CD14-positive monocyte (primary cell): Measurements from ENCODE around the gene PSTPIP1. TPM values are rescaled to one million over a fixed set of nuclear protein-coding genes. Genes with fewer than 3 reads are reported as not detected.
A peak's percentile ranks its signal among the peaks of the same experiment; 100 is the strongest.

ENCODE experiments used
- DNase-seq, 3 donors: peaks; one replicate each; pipeline ENCODE4 v3.0.0-alpha.2; 2011 to 2022
- H2AFZ ChIP-seq: 2 replicates; pipeline ENCODE4 v1.6.0; 2012; ENCODE audit warnings: mild to moderate bottlenecking, low read depth, low read length, inconsistent platforms; ENCODE audit not compliant: insufficient read depth, poor library complexity, severe bottlenecking
- H3K27ac ChIP-seq, 2 donors: 1 replicate in 1 of 2; 2 replicates in 1 of 2; pipeline ENCODE4 v1.5.1; 2012 to 2013; ENCODE audit warnings: low read length in 2 of 2, control low read depth in 1 of 2, inconsistent platforms in 1 of 2, low read depth in 1 of 2, mild to moderate bottlenecking in 1 of 2
- H3K27me3 ChIP-seq, 2 donors: one replicate each; pipeline versions ENCODE4 v1.6.0 to v1.6.1; 2011 to 2013; ENCODE audit warnings: low read length in 2 of 2; ENCODE audit not compliant: control insufficient read depth in 2 of 2, insufficient read depth in 2 of 2
- H3K36me3 ChIP-seq, 2 donors: replicated peaks in 1 of 2; 1 replicate in 1 of 2; 2 replicates in 1 of 2; pipeline versions ENCODE4 v1.5.1 to v1.6.1; 2012 to 2013; ENCODE audit warnings: low read length in 2 of 2, control low read depth in 1 of 2, inconsistent platforms in 1 of 2, mild to moderate bottlenecking in 1 of 2; ENCODE audit not compliant: insufficient read depth in 2 of 2, control insufficient read depth in 1 of 2
- H3K4me1 ChIP-seq, 2 donors: 1 replicate in 1 of 2; 2 replicates in 1 of 2; pipeline versions ENCODE4 v1.5.1 to v1.6.1; 2012 to 2013; ENCODE audit warnings: low read length in 2 of 2, control low read depth in 1 of 2, inconsistent platforms in 1 of 2, mild to moderate bottlenecking in 1 of 2, moderate library complexity in 1 of 2; ENCODE audit not compliant: insufficient read depth in 2 of 2, control insufficient read depth in 1 of 2
- H3K4me2 ChIP-seq: replicated peaks from 2 replicates; pipeline ENCODE3; 2012; ENCODE audit warnings: low read length, moderate library complexity, mild to moderate bottlenecking; ENCODE audit not compliant: poor library complexity, severe bottlenecking; ENCODE audit errors: extremely low read depth
- H3K4me3 ChIP-seq, 3 experiments: fragments of 200-600 bp in 1 of 3; sonication (generic) in 1 of 3; replicated peaks in 1 of 3; 1 replicate in 2 of 3; 2 replicates in 1 of 3; pipeline ENCODE4 v1.5.1; 2011 to 2013; ENCODE audit warnings: low read length in 3 of 3, mild to moderate bottlenecking in 3 of 3, control low read depth in 2 of 3, low read depth in 2 of 3, inconsistent platforms in 1 of 3, moderate library complexity in 1 of 3
- H3K79me2 ChIP-seq: 2 replicates; pipeline ENCODE4 v1.6.0; 2012; ENCODE audit warnings: mild to moderate bottlenecking, control low read depth, inconsistent platforms, low read length, moderate library complexity; ENCODE audit not compliant: insufficient read depth
- H3K9ac ChIP-seq: 2 replicates; pipeline ENCODE4 v1.6.0; 2017; ENCODE audit warnings: low read length, mild to moderate bottlenecking; ENCODE audit not compliant: insufficient read depth, poor library complexity, severe bottlenecking
- H3K9me3 ChIP-seq, 2 donors: replicated peaks in 1 of 2; 1 replicate in 1 of 2; 2 replicates in 1 of 2; pipeline versions ENCODE4 v1.5.1 to v1.6.1; 2012 to 2013; ENCODE audit warnings: low read length in 2 of 2, control low read depth in 1 of 2; ENCODE audit not compliant: control insufficient read depth in 1 of 2, insufficient read depth in 1 of 2
- H4K20me1 ChIP-seq: 2 replicates; pipeline ENCODE4 v1.6.0; 2012; ENCODE audit warnings: mild to moderate bottlenecking, low read length, control low read depth, moderate library complexity; ENCODE audit not compliant: insufficient read depth
- H3K27ac Mint-ChIP-seq, 7 donors: one replicate each; pipeline ENCODE4 v1.8.0; 2020; ENCODE audit warnings: mild to moderate bottlenecking in 7 of 7, mixed read lengths in 7 of 7, moderate library complexity in 6 of 7, inconsistent platforms in 2 of 7
- H3K27me3 Mint-ChIP-seq, 3 donors: one replicate each; pipeline ENCODE4 v1.8.0; 2021 to 2022; ENCODE audit warnings: low read depth in 3 of 3, mild to moderate bottlenecking in 3 of 3, mixed read lengths in 3 of 3, moderate library complexity in 3 of 3, inconsistent platforms in 1 of 3
- H3K36me3 Mint-ChIP-seq, 2 donors: one replicate each; pipeline ENCODE4 v1.8.0; 2020; ENCODE audit warnings: mixed read lengths in 2 of 2, inconsistent platforms in 1 of 2, mild to moderate bottlenecking in 1 of 2
- H3K4me1 Mint-ChIP-seq: one replicate; pipeline ENCODE4 v1.8.0; 2020; ENCODE audit warnings: mild to moderate bottlenecking, mixed read lengths
- H3K4me3 Mint-ChIP-seq, 2 donors: one replicate each; pipeline ENCODE4 v1.8.0; 2020; ENCODE audit warnings: mild to moderate bottlenecking in 2 of 2, mixed read lengths in 2 of 2, moderate library complexity in 1 of 2
- H3K9me3 Mint-ChIP-seq, 7 donors: one replicate each; pipeline ENCODE4 v1.8.0; 2020 to 2022; ENCODE audit warnings: mixed read lengths in 7 of 7, mild to moderate bottlenecking in 6 of 7, moderate library complexity in 6 of 7, inconsistent platforms in 2 of 7
- WGBS: methylation state at CpG from one replicate; pipeline ENCODE4 v1.1.5; 2013; ENCODE audit warnings: missing lambda C conversion rate; ENCODE audit not compliant: insufficient coverage; 5-methylcytosine and 5-hydroxymethylcytosine counted together
- intact Hi-C, 2 donors: fragments of 100-400 bp; cut with micrococcal nuclease; formaldehyde crosslinking; loops; one replicate each; pipeline versions ENCODE4 v1.15.0 to v1.15.1; 2023
- polyA plus RNA-seq, 3 donors: library from polyadenylated mRNA; depleted of rRNA in 1 of 3; unstranded in 2 of 3; stranded (reverse) in 1 of 3; fragments of 300-500 nt in 2 of 3; fragments of >200 nt in 1 of 3; fragmentation: Illumina TruSeq in 2 of 3; gene quantifications; 1 replicate in 2 of 3; 2 replicates in 1 of 3; pipeline ENCODE4 v1.2.3, GENCODE V29; 2012 to 2021
- TF ChIP-seq, protein P1 (sequence below): fragments of 200-600 bp; IDR thresholded peaks from one replicate; pipeline ENCODE4 v1.8.0; 2022; ENCODE audit warnings: antibody characterized with exemption, mild to moderate bottlenecking

Gene PSTPIP1
- polyA plus RNA-seq, 3 donors = 85.9 to 183 (median 86.8) TPM

DNA sequence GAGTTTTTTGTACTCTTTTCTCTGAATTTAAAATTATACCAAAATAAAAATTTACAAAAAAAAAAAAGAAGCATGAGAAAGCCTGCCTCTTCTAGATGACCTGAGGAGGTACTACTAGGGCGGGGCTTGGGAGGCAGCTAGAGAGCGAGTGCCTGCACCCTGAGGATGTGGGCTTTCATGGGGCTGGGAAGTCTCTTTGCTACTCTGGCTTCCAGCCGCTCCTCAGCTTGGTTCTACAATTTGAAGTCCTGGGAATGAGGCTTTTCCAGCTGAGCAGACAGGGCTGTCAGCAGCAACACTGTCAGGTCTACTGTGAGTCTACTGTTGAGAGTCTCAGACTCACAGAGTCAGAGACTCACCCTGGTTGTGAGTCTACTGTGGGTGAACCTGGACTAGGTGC is 8.2 kb upstream of the PSTPIP1 start:
- H3K4me3 ChIP-seq = no peak overlapping the region
- no peak overlapping the region for H3K4me2 ChIP-seq
- Mint-ChIP-seq H3K4me3 (no peak overlapping the region), H3K9me3 (peaks cover 0 to 2% (median 0%) of the 10 kb centered on the region in 7 donors), H3K36me3 (no peaks in the 10 kb centered on the region), H3K4me1 (peaks cover 93% of the 10 kb centered on the region), H3K27me3 (peaks cover 0 to 2% (median 0%) of the 10 kb centered on the region in 3 donors), H3K27ac (peak overlapping the region; percentile 35 to 95 (median 81))
- 47% methylated on average over 3 of the region's 3 CpGs for WGBS
- H3K27me3 ChIP-seq = no peaks in the 10 kb centered on the region
- peaks cover 17% of the 10 kb centered on the region for H3K79me2 ChIP-seq
- no peaks in the 10 kb centered on the region for H4K20me1 ChIP-seq
- DNase-seq = no peak
- no peak overlapping the region for H3K9ac ChIP-seq
- no peaks in the 10 kb centered on the region for H3K36me3 ChIP-seq
- no peak overlapping the region for H2AFZ ChIP-seq
- TF ChIP-seq, protein P1, sequence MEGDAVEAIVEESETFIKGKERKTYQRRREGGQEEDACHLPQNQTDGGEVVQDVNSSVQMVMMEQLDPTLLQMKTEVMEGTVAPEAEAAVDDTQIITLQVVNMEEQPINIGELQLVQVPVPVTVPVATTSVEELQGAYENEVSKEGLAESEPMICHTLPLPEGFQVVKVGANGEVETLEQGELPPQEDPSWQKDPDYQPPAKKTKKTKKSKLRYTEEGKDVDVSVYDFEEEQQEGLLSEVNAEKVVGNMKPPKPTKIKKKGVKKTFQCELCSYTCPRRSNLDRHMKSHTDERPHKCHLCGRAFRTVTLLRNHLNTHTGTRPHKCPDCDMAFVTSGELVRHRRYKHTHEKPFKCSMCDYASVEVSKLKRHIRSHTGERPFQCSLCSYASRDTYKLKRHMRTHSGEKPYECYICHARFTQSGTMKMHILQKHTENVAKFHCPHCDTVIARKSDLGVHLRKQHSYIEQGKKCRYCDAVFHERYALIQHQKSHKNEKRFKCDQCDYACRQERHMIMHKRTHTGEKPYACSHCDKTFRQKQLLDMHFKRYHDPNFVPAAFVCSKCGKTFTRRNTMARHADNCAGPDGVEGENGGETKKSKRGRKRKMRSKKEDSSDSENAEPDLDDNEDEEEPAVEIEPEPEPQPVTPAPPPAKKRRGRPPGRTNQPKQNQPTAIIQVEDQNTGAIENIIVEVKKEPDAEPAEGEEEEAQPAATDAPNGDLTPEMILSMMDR = no peak
- peak overlapping the region; percentile 34 to 85 for H3K27ac ChIP-seq
- H3K4me1 ChIP-seq = peaks cover 100% of the 10 kb centered on the region in 2 donors
- H3K9me3 ChIP-seq = no peaks in the 10 kb centered on the region
- intact Hi-C loops = loop anchor here in 1 of 2 donors (10.0 kb wide), 1 partner anchor 78 kb away; no protein-coding TSS in a partner anchor

DNA sequence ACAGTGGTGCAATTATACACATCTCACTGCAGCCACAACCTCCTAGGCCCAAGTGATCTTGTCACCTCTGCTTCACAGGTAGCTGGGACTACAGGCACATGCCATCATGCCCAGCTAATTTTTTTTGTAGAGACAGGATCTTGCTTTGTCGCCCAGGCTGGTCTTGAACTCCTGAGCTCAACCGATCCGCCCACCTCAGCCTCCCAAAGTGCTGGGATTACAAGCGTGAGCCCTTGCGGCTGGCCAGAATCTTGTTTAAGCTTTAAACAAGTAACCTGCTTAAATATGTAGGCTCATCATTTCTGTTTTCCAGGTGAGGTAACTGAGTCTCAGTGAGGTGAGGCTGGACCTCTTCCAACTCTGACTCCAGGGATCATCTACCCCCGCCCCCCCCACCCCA is 7.7 kb upstream of the PSTPIP1 start:
- no peak overlapping the region for H2AFZ ChIP-seq
- H3K27me3 ChIP-seq = no peaks in the 10 kb centered on the region
- no peak for DNase-seq
- H3K4me1 ChIP-seq = peaks cover 100% of the 10 kb centered on the region in 2 donors
- intact Hi-C loops = loop anchor here in 1 of 2 donors (10.0 kb wide), 1 partner anchor 78 kb away; no protein-coding TSS in a partner anchor
- H3K36me3 ChIP-seq = no peaks in the 10 kb centered on the region
- WGBS = 100% methylated on average over 5 of the region's 6 CpGs
- H3K27ac ChIP-seq = peak overlapping the region; percentile 71 to 85
- no peaks in the 10 kb centered on the region for H3K36me3 Mint-ChIP-seq
- no peak overlapping the region for H3K4me3 ChIP-seq
- peaks cover 0 to 5% (median 0%) of the 10 kb centered on the region in 3 donors for H3K27me3 Mint-ChIP-seq
- H4K20me1 ChIP-seq = no peaks in the 10 kb centered on the region
- H3K27ac Mint-ChIP-seq = peak overlapping the region; percentile 52 to 95 (median 81)
- TF ChIP-seq, protein P1 = no peak
- H3K9me3 ChIP-seq = no peaks in the 10 kb centered on the region
- peaks cover 23% of the 10 kb centered on the region for H3K79me2 ChIP-seq
- H3K4me3 Mint-ChIP-seq = no peak overlapping the region
- peaks cover 93% of the 10 kb centered on the region for H3K4me1 Mint-ChIP-seq
- no peak overlapping the region for H3K9ac ChIP-seq
- H3K4me2 ChIP-seq = no peak overlapping the region
- H3K9me3 Mint-ChIP-seq = peaks cover 0 to 3% (median 0%) of the 10 kb centered on the region in 7 donors
